Measurements from ENCODE around the gene RAB7A.

- TF ChIP-seq CTCF (IDR thresholded peaks at IDR 0.05): no peak
- no peak for TF ChIP-seq POLR2A (IDR thresholded peaks at IDR 0.05)
Observed at GRCh38 chr3:128815318-128816064, 89.5 kb downstream of the RAB7A start.
